Lung (tissue), 12 donors: ENCODE results near the gene WWTR1. TPM values are rescaled to one million over a fixed set of nuclear protein-coding genes. Genes with fewer than 3 reads are reported as not detected.

Source experiments
- ATAC-seq: fragments of 200-7000 bp; cut with Tn5 transposase; one replicate; pipeline ENCODE4 v1.9.1; 2020; ENCODE audit warnings: moderate number of reproducible peaks; ENCODE audit not compliant: insufficient read depth, low FRiP score
- DNase-seq, 3 donors: peaks; one replicate each; pipeline ENCODE4 v3.0.0-alpha.2; 2013 to 2017
- H3K27ac ChIP-seq, 2 donors: one replicate each; pipeline ENCODE4 v1.5.1; 2013; ENCODE audit warnings: mild to moderate bottlenecking in 2 of 2, moderate library complexity in 2 of 2, control low read depth in 1 of 2, inconsistent platforms in 1 of 2, low read depth in 1 of 2, low read length in 1 of 2
- H3K27me3 ChIP-seq, 3 donors: one replicate each; pipeline ENCODE4 v1.5.1; 2013; ENCODE audit warnings: low read length in 2 of 3; ENCODE audit not compliant: control insufficient read depth in 3 of 3, insufficient read depth in 3 of 3
- H3K36me3 ChIP-seq, 4 donors: one replicate each; pipeline ENCODE4 v1.5.1; 2013; ENCODE audit warnings: low read length in 4 of 4, mild to moderate bottlenecking in 1 of 4, moderate library complexity in 1 of 4; ENCODE audit not compliant: control insufficient read depth in 4 of 4, insufficient read depth in 4 of 4
- H3K4me1 ChIP-seq, 5 donors: one replicate each; pipeline ENCODE4 v1.5.1; 2013; ENCODE audit warnings: low read length in 5 of 5, mild to moderate bottlenecking in 2 of 5, moderate library complexity in 1 of 5; ENCODE audit not compliant: control insufficient read depth in 5 of 5, insufficient read depth in 5 of 5
- H3K4me3 ChIP-seq: one replicate; pipeline ENCODE4 v1.5.1; 2013; ENCODE audit warnings: mild to moderate bottlenecking, control low read depth, moderate library complexity
- H3K9ac ChIP-seq, 2 donors: one replicate each; pipeline ENCODE4 v1.5.1; 2013; ENCODE audit warnings: low read length in 2 of 2, control low read depth in 1 of 2; ENCODE audit not compliant: insufficient read depth in 1 of 2
- H3K9me3 ChIP-seq, 4 donors: one replicate each; pipeline ENCODE4 v1.5.1; 2013; ENCODE audit warnings: low read length in 3 of 4, mild to moderate bottlenecking in 1 of 4, moderate library complexity in 1 of 4; ENCODE audit not compliant: control insufficient read depth in 4 of 4, insufficient read depth in 3 of 4
- CTCF ChIP-seq: IDR thresholded peaks from 2 replicates; pipeline ENCODE4 v1.5.1; 2012; ENCODE audit warnings: mild to moderate bottlenecking; ENCODE audit errors: control extremely low read depth, extremely low read depth
- WGBS, 2 donors: extraction: QIAGEN DNeasy Blood & Tissue Kit; methylation state at CpG; one replicate each; pipeline ENCODE4 v1.1.7; 2013; 5-methylcytosine and 5-hydroxymethylcytosine counted together
- polyA plus RNA-seq, 2 donors: library from polyadenylated mRNA; stranded (reverse); fragments of 200-250 nt; gene quantifications; one replicate each; pipeline ENCODE4 v1.2.1, GENCODE V29; 2013
- total RNA-seq, 2 donors: library from RNA; depleted of rRNA in 1 of 2; stranded (reverse); fragments of >200 nt in 1 of 2; gene quantifications; one replicate each; pipeline ENCODE4 v1.2.1, GENCODE V29; 2014 to 2021
- donor health status: control.
- donor health status: control.
- donor health status: Bipolar disorder and iron deficiency.
- donor health status: healthy.
- donor health status: DM: yes; HTN: yes; CAD: no.

WWTR1 gene
- total and polyA plus RNA-seq, 4 donors, result 29.3 to 186 (median 63.4) TPM

DNA sequence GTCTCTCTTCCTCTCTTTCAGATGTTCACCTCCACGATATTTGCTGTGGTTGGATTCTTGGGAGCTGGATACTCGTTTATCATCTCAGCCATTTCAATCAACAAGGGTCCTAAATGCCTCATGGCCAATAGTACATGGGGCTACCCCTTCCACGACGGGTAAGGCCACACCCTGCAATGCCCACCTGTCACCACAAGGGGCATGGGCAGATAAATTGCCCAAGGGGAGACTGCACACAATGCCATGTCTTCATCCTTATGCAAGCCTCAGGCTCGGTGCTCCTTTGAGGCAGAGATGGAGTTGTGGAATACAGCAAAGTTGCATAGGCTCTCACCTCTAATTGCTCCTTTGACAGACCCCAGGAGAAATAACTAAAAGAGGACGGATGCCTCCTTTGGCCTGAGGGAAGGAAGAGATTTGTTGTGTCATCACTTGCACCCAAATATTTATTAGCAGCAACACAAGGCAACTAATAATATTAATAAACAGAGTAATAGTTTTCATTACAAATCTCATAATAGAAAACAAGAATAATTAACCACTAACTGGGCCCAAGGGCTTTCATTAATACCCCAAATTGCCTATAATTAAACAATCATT is 170.1 kb downstream of the WWTR1 start:
- Histone ChIP-seq H3K4me3 (no peak overlapping the region), H3K4me1 (peaks cover 0 to 2% (median 0%) of the 10 kb centered on the region in 5 donors), H3K27me3 (no peaks in the 10 kb centered on the region), H3K9me3 (no peaks in the 10 kb centered on the region), H3K9ac (no peak overlapping the region), H3K36me3 (no peaks in the 10 kb centered on the region), H3K27ac (no peak overlapping the region)
- ATAC-seq, result no peak
- 72 to 79% methylated on average over 6 of the region's 6 CpGs for WGBS, 2 donors
- DNase-seq, result no peak
- no peak for TF ChIP-seq CTCF

GRCh38 chr3:149486726-149487125 is 171.1 kb downstream of the WWTR1 start:
- H3K9ac ChIP-seq, result no peak overlapping the region
- H3K27ac ChIP-seq, result no peak overlapping the region
- DNase-seq (no peak), ATAC-seq (no peak)
- no peaks in the 10 kb centered on the region for H3K9me3 ChIP-seq
- H3K36me3 ChIP-seq, result no peaks in the 10 kb centered on the region
- WGBS, 2 donors, result 93 to 96% methylated on average over 5 of the region's 5 CpGs
- no peaks in the 10 kb centered on the region for H3K27me3 ChIP-seq
- TF ChIP-seq CTCF, result no peak
- no peak overlapping the region for H3K4me3 ChIP-seq
- H3K4me1 ChIP-seq, result peaks cover 0 to 2% (median 0%) of the 10 kb centered on the region in 5 donors

DNA sequence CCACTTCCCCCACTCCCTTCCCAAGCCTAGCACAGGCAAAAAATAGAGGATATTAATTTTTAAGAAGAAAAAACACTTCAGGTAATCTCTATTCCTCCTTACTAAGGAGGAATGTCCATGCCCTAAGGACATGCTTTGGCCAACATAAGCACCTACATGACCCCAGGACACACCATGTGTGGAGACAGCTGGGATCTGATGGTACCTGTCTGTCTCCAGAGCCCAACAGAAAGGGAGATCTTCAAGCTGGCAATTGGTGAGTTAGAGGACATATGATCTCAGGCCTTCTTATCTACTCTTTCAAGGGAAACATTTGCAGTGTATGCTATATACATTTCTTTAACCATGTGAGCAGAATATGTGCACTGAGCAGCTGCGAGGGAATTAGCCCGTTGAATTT is 176.3 kb downstream of the WWTR1 start:
- no peaks in the 10 kb centered on the region for H3K9me3 ChIP-seq
- no peak overlapping the region for H3K27ac ChIP-seq
- no peak for TF ChIP-seq CTCF
- ATAC-seq, result no peak
- H3K4me3 ChIP-seq, result no peak overlapping the region
- no peak overlapping the region for H3K9ac ChIP-seq
- H3K36me3 ChIP-seq, result no peaks in the 10 kb centered on the region
- peaks cover 0 to 2% (median 0%) of the 10 kb centered on the region in 5 donors for H3K4me1 ChIP-seq
- no peaks in the 10 kb centered on the region for H3K27me3 ChIP-seq
- WGBS, 2 donors, result 75 to 92% methylated on average over 2 of the region's 2 CpGs
- DNase-seq, result no peak

- H3K9me3 ChIP-seq, result no peaks in the 10 kb centered on the region
- H3K4me1 ChIP-seq, result peaks cover 0 to 2% (median 0%) of the 10 kb centered on the region in 5 donors
- H3K9ac ChIP-seq, result no peak overlapping the region
- no peaks in the 10 kb centered on the region for H3K36me3 ChIP-seq
- ATAC-seq, result no peak
- no peak overlapping the region for H3K27ac ChIP-seq
- DNase-seq, result no peak
- no peaks in the 10 kb centered on the region for H3K27me3 ChIP-seq
- TF ChIP-seq CTCF, result no peak
- WGBS, 2 donors, result 55 to 82% methylated on average over 3 of the region's 3 CpGs
- no peak overlapping the region for H3K4me3 ChIP-seq
Measured at GRCh38 chr3:149481056-149481455, 176.8 kb downstream of the WWTR1 start.
